Hepatocyte (in vitro differentiated cells): ENCODE results near the gene NCOR1. TPM values are rescaled to one million over a fixed set of nuclear protein-coding genes. Genes with fewer than 3 reads are reported as not detected.
"Not testable (repeated sequence)": the region's sequence is repeated elsewhere in the genome, so short reads cannot be mapped to it uniquely, and the experiment has no call there.

ENCODE experiments used
- DNase-seq: peaks from one replicate; pipeline ENCODE4 v3.0.0-alpha.2; 2016; ENCODE audit warnings: low spot score
- H2AFZ ChIP-seq: fragments of 200-600 bp; sonication (generic); 2 replicates; pipeline ENCODE4 v1.6.0; 2016; ENCODE audit warnings: antibody characterized with exemption, mild to moderate bottlenecking
- H3K27ac ChIP-seq: fragments of 200-600 bp; sonication (generic); 2 replicates; pipeline ENCODE4 v1.5.1; 2016; ENCODE audit warnings: mild to moderate bottlenecking
- H3K27me3 ChIP-seq: fragments of 200-600 bp; sonication (generic); 2 replicates; pipeline ENCODE4 v1.6.1; 2016
- H3K36me3 ChIP-seq: fragments of 200-600 bp; sonication (generic); replicated peaks from 2 replicates; pipeline ENCODE4 v1.5.1; 2016; ENCODE audit warnings: low read depth; ENCODE audit not compliant: insufficient read depth
- H3K4me1 ChIP-seq: fragments of 200-600 bp; sonication (generic); 2 replicates; pipeline ENCODE4 v1.5.1; 2016; ENCODE audit warnings: mild to moderate bottlenecking, moderate library complexity; ENCODE audit not compliant: insufficient read depth
- H3K4me2 ChIP-seq: fragments of 200-600 bp; sonication (generic); 2 replicates; pipeline ENCODE4 v1.6.0; 2016
- H3K4me3 ChIP-seq: fragments of 200-600 bp; sonication (generic); 2 replicates; pipeline ENCODE4 v1.5.1; 2016; ENCODE audit warnings: mild to moderate bottlenecking
- H3K79me2 ChIP-seq: fragments of 200-600 bp; sonication (generic); 2 replicates; pipeline ENCODE4 v1.6.0; 2017; ENCODE audit warnings: mild to moderate bottlenecking
- H3K9me2 ChIP-seq: fragments of 200-600 bp; sonication (generic); replicated peaks from 2 replicates; pipeline ENCODE4 v1.6.0; 2017; ENCODE audit warnings: mild to moderate bottlenecking; ENCODE audit not compliant: insufficient read depth
- H3K9me3 ChIP-seq: fragments of 200-600 bp; sonication (generic); 2 replicates; pipeline ENCODE4 v1.5.1; 2016; ENCODE audit warnings: low read depth, mild to moderate bottlenecking
- H4K20me1 ChIP-seq: fragments of 200-600 bp; sonication (generic); 2 replicates; pipeline ENCODE4 v1.6.0; 2016; ENCODE audit warnings: mild to moderate bottlenecking; ENCODE audit not compliant: insufficient read depth, poor library complexity, severe bottlenecking
- EZH2 ChIP-seq: fragments of 200-600 bp; sonication (generic); IDR thresholded peaks from 2 replicates; pipeline ENCODE4 v1.6.1; 2016; ENCODE audit warnings: antibody characterized with exemption, mild to moderate bottlenecking, borderline replicate concordance
- EZH2phosphoT487 ChIP-seq: fragments of 200-600 bp; sonication (generic); IDR thresholded peaks from one replicate; pipeline ENCODE4 v1.6.1; 2018; ENCODE audit warnings: antibody characterized with exemption, mild to moderate bottlenecking, low read depth, moderate library complexity; ENCODE audit not compliant: unreplicated experiment, severe bottlenecking
- WGBS: methylation state at CpG from one replicate; pipeline ENCODE4 v1.1.6; 2016; ENCODE audit warnings: low lambda C conversion rate; ENCODE audit errors: missing lambda C conversion rate; 5-methylcytosine and 5-hydroxymethylcytosine counted together
- polyA plus RNA-seq: library from polyadenylated mRNA; unstranded; fragments of >200 nt; fragmentation: Nextera tagmentation; extraction: Ambion mirVana; gene quantifications from 2 replicates; pipeline ENCODE4 v1.2.1, GENCODE V29; 2016
- total RNA-seq: library from RNA; depleted of rRNA; stranded (reverse); fragments of >200 nt; gene quantifications from 2 replicates; pipeline ENCODE4 v1.2.3, GENCODE V29; 2014
- TF ChIP-seq, protein P1 (sequence below): fragments of 200-600 bp; sonication (generic); IDR thresholded peaks from 2 replicates; pipeline ENCODE4 v1.5.1; 2016; ENCODE audit warnings: antibody characterized with exemption, mild to moderate bottlenecking; ENCODE audit not compliant: poor library complexity

NCOR1 gene
- total and polyA plus RNA-seq, 2 experiments from 2014 or later = 73.7 to 117 TPM

DNA sequence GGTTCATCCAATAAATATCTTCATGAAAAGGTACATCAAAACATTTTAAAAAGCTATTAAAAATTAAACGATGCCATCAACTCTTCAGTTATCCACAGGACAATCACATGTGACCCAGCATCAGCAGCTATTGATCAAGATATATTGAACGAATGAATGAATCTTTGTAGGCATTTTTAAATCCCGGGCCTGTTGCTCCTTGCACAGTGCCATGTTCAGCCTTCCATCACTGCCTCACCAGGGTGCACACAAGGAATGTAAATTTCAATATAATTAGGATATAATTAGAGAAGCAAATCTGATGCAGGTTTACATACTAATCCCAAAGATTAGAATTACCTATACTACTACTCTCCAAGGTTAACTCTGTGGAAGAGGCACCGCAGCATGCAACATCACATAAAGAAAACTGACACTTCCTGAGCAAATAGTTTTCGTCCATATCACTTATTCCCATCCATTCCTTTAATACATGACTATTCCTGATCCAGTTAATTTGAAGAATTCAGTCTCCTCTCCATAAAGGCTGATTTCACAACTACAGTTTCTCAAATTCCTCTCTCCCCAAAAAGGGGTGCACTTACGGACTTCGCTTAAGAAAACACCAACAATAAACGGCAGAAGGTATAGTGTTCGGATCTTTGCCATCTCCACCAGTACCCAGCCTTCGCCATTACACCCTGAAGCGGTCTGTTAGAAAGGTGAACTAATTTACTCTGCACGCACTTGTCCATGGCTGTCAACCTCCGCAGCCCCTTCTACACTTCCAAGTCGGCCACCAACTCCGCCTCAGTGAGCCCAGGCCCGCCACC is 938 bp downstream of the NCOR1 start:
- Histone ChIP-seq H3K36me3 (no peaks in the 10 kb centered on the region), H3K79me2 (peaks cover 92% of the 10 kb centered on the region), H3K9me2 (no peaks in the 10 kb centered on the region), H3K9me3 (no peaks in the 10 kb centered on the region), H3K27me3 (no peaks in the 10 kb centered on the region), H3K4me3 (peak overlapping the region; percentile 63), H3K4me2 (peak overlapping the region; percentile 87), H2AFZ (peak overlapping the region; percentile 69), H4K20me1 (peaks cover 49% of the 10 kb centered on the region), H3K4me1 (peaks cover 33% of the 10 kb centered on the region), H3K27ac (peak overlapping the region; percentile 98)
- no peak for DNase-seq
- no peak for TF ChIP-seq EZH2
- TF ChIP-seq, protein P1, sequence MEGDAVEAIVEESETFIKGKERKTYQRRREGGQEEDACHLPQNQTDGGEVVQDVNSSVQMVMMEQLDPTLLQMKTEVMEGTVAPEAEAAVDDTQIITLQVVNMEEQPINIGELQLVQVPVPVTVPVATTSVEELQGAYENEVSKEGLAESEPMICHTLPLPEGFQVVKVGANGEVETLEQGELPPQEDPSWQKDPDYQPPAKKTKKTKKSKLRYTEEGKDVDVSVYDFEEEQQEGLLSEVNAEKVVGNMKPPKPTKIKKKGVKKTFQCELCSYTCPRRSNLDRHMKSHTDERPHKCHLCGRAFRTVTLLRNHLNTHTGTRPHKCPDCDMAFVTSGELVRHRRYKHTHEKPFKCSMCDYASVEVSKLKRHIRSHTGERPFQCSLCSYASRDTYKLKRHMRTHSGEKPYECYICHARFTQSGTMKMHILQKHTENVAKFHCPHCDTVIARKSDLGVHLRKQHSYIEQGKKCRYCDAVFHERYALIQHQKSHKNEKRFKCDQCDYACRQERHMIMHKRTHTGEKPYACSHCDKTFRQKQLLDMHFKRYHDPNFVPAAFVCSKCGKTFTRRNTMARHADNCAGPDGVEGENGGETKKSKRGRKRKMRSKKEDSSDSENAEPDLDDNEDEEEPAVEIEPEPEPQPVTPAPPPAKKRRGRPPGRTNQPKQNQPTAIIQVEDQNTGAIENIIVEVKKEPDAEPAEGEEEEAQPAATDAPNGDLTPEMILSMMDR = no peak
- 11% methylated on average over 14 of the region's 16 CpGs for WGBS

DNA sequence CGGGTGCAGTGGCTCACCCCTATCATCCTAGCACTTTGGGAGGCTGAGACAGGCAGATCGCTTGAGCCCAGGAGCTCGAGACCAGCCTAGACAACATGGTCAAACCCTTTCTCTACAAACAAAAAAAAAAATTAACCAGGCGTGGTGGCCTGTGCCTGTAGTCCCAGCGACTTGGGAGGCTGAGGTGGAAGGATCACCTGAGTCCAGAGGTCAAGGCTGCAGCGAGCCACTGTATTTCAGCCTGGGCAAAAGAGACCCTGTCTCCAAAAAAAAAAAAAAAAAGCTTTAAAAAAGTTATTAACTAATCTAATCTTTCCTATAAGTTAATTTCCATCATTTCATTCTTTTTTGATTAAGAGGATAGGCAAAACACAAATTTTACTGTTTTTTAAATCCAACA is 2.5 kb downstream of the NCOR1 start:
- 77% methylated on average over 6 of the region's 6 CpGs for WGBS
- H3K4me3 ChIP-seq = no peak overlapping the region
- peaks cover 92% of the 10 kb centered on the region for H3K79me2 ChIP-seq
- no peaks in the 10 kb centered on the region for H3K9me3 ChIP-seq
- H3K27me3 ChIP-seq = no peaks in the 10 kb centered on the region
- TF ChIP-seq, protein P1 = no peak
- peak overlapping the region; percentile 87 for H3K4me2 ChIP-seq
- H3K36me3 ChIP-seq = no peaks in the 10 kb centered on the region
- H3K9me2 ChIP-seq = no peaks in the 10 kb centered on the region
- no peak for DNase-seq
- no peak overlapping the region for H2AFZ ChIP-seq
- peaks cover 27% of the 10 kb centered on the region for H3K4me1 ChIP-seq
- H4K20me1 ChIP-seq = peaks cover 58% of the 10 kb centered on the region
- H3K27ac ChIP-seq = peak overlapping the region; percentile 43

DNA sequence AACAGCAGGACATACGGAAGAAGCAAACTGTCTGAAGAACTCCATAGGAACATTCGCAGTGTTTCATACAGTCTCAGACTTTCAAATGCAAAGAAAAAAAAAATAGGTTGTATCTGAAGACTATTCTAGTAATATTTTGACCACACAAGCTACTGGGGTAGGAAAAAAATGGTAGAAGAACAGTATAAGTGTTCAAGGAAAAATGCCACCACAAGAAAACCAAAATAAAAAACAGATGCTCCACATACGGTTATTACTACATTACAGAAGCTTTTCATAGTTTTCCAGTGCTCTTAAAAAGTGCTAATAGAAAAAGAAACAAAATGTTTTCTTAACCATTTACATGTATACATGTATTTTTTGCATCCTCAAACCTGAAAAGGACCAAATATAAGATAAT is 3.7 kb downstream of the NCOR1 start:
- no peaks in the 10 kb centered on the region for H3K9me2 ChIP-seq
- WGBS = 80% methylated on average over 3 of the region's 3 CpGs
- no peak for DNase-seq
- H4K20me1 ChIP-seq = peaks cover 70% of the 10 kb centered on the region
- peaks cover 94% of the 10 kb centered on the region for H3K79me2 ChIP-seq
- no peak overlapping the region for H2AFZ ChIP-seq
- no peaks in the 10 kb centered on the region for H3K27me3 ChIP-seq
- H3K4me3 ChIP-seq = no peak overlapping the region
- no peaks in the 10 kb centered on the region for H3K36me3 ChIP-seq
- TF ChIP-seq, protein P1 = no peak
- no peak for TF ChIP-seq EZH2
- no peak for TF ChIP-seq EZH2phosphoT487
- H3K4me1 ChIP-seq = peaks cover 22% of the 10 kb centered on the region
- no peaks in the 10 kb centered on the region for H3K9me3 ChIP-seq
- H3K27ac ChIP-seq = peak overlapping the region; percentile 23
- no peak overlapping the region for H3K4me2 ChIP-seq

DNA sequence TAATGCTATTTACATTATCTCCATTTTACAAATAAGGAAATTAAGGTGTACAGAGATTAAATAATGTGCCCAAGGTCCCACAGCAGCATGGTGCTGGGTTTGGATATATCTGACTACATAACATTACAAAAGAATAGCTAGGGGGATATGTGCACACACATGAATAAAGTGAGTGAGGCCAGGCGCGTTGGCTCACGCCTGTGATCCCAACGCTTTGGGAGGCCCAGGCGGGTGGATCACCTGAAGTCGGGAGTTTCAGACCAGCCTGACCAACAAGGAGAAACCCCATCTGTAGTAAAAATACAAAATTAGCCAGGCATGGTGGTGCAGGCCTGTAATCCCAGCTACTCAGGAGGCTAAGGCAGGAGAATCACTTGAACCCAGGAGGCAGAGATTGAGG is 10.6 kb downstream of the NCOR1 start:
- H3K4me2 ChIP-seq, H3K9me3 ChIP-seq, H3K27me3 ChIP-seq, H3K9me2 ChIP-seq, DNase-seq, H3K4me3 ChIP-seq, H2AFZ ChIP-seq, H3K27ac ChIP-seq, H3K36me3 ChIP-seq: not testable (repeated sequence)
- H3K79me2 ChIP-seq = peaks cover 95% of the 10 kb centered on the region
- H4K20me1 ChIP-seq = peaks cover 91% of the 10 kb centered on the region
- peaks cover 26% of the 10 kb centered on the region for H3K4me1 ChIP-seq
- 86% methylated on average over 6 of the region's 6 CpGs for WGBS

DNA sequence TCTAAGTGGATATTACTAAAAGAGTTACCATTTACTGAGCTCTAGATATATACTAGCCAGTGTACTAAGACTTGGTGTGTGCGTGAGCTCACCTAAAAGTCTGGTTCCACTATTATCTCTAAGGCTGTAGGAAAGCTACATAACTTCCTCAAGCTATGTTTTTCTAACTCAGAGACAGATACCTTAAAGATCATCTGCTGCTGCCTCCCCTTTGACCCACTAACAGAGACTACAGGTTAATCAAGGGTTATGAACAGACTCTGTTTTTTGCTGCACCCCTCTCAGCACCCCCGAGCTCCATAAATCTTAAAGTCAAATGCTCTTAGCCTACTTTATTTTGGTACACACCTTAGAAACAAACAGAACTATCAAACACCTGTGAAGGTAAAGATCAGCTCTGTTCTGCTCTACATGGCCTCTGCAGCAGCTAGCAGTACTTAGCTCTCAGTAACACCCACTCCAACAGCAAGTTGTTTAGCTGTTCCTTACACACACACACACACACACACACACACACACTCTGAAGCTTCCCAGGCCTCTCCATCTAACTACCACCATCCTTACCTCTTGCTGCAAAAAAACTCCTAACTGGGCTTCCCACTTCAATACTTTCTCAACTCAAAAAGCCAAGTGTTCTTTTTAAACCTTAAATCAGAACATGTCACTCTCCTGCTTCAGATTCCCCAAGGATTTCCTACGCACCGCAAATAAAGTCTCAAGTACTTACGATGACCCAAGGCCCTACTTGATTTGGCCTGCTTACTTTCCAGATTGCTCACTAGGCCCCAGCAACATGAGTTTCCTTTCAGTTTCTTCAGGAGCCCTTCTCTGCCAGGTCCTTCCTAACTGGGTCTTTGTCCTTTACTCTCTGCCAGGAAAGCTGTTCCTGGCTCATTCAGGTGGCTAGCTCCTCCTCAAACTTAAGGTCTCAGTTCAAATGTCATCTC is 12.5 kb downstream of the NCOR1 start:
- Histone ChIP-seq H3K27ac (peak overlapping the region; percentile 78), H4K20me1 (peaks cover 86% of the 10 kb centered on the region), H3K79me2 (peaks cover 95% of the 10 kb centered on the region), H3K4me2 (peak overlapping the region; percentile 54), H3K4me1 (peaks cover 26% of the 10 kb centered on the region)
- H3K4me3 ChIP-seq, H3K36me3 ChIP-seq, H3K9me3 ChIP-seq, H3K9me2 ChIP-seq, DNase-seq, H3K27me3 ChIP-seq, H2AFZ ChIP-seq: not testable (repeated sequence)
- whole genome bisulfite sequencing = 70% methylated on average over 5 of the region's 5 CpGs
